GM12873 (cell line): ENCODE data around the gene CFAP58.

Experiments used
- CTCF ChIP-seq: IDR thresholded peaks from 2 replicates; pipeline ENCODE4 v1.5.1; 2012; ENCODE audit warnings: low read depth, mild to moderate bottlenecking, moderate library complexity, low read length, control low read depth; ENCODE audit not compliant: insufficient read depth; ENCODE audit errors: missing control alignments

Gene CFAP58

GRCh38 chr10:104387130-104387888 is 33.7 kb downstream of the CFAP58 start:
- no peak for TF ChIP-seq CTCF

- TF ChIP-seq CTCF = no peak
Observed at GRCh38 chr10:104388830-104389229, 35.2 kb downstream of the CFAP58 start.

GRCh38 chr10:104391150-104391968 is 37.7 kb downstream of the CFAP58 start:
- no peak for TF ChIP-seq CTCF

GRCh38 chr10:104391969-104392296 is 38.3 kb downstream of the CFAP58 start:
- TF ChIP-seq CTCF = no peak

GRCh38 chr10:104393387-104393786 is 39.8 kb downstream of the CFAP58 start:
- no peak for TF ChIP-seq CTCF

- TF ChIP-seq CTCF = no peak
Observed at GRCh38 chr10:104396581-104396980, 42.9 kb downstream of the CFAP58 start.

- TF ChIP-seq CTCF = no peak
Observed at GRCh38 chr10:104403636-104404035, 50.0 kb downstream of the CFAP58 start.
